SK-MEL-5 (cell line): ENCODE measurements around the gene ZCCHC2. TPM values are rescaled to one million over a fixed set of nuclear protein-coding genes. Genes with fewer than 3 reads are reported as not detected.
A peak's percentile ranks its signal among the peaks of the same experiment; 100 is the strongest.

Experiments
- DNase-seq: peaks from one replicate; pipeline ENCODE4 v3.0.0-alpha.2; 2016; ENCODE audit warnings: low read depth, low spot score
- in situ Hi-C: cut with HindIII; loops from 2 replicates; pipeline ENCODE4 v1.10.0; 2016; ENCODE audit warnings: low sequenced_read_pairs, high pct_unique_total_duplicates, low pct_unique_long_range_greater_than_20kb
- total RNA-seq: library from RNA; depleted of rRNA; stranded (reverse); fragments of >200 nt; shearing (Covaris generic); gene quantifications from 2 replicates; pipeline ENCODE4 v1.2.3, GENCODE V29; 2014; rRNA removed

Gene ZCCHC2
- total RNA-seq, 1 experiment from 2014 or later: 12.7 TPM

DNA sequence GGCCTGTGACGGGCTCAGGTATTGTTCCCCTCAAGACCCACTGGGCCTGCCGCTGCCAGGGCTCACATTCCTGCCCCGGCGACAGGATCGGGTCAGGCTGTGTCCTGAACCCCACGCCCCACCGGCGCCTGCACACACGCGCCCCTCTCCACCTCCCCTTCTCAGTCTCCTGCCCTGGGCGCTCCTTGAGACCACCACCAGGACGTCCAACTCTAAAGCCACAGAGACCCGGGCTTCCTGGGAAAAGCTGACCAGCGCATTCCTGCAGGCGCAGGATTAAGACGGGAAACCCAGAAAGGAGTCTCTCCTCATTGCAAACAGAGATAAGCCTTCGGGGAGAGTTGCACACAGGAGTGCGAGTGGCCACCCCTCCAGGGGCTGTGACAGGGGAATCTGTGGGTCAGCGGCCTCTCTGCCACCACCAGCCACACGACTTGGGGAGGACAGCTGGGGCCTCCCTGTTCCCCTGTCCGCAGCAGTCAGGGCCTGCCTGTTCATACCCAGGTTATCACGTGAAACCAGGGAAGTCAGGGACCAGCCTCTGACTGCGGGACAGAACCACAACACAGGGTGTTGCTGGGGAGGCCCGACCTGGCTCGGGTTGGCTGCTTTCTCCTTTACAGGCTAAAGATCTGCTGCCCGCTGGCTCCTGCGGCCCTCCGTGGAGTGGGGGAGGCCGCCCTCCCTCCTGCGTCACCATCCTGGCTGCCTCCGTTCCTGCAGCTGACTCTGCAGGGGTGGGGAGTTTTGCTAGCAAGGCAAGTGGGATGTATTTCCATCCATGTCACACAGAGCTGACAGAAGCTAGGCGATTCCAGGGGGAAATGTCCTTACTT lies 88.8 kb downstream of the ZCCHC2 start:
- in situ Hi-C loops: no loop called here
- no peak for DNase-seq

- in situ Hi-C loops: no loop called here
- no peak for DNase-seq
Observed at GRCh38 chr18:62612289-62612645, 89.4 kb downstream of the ZCCHC2 start.

DNA sequence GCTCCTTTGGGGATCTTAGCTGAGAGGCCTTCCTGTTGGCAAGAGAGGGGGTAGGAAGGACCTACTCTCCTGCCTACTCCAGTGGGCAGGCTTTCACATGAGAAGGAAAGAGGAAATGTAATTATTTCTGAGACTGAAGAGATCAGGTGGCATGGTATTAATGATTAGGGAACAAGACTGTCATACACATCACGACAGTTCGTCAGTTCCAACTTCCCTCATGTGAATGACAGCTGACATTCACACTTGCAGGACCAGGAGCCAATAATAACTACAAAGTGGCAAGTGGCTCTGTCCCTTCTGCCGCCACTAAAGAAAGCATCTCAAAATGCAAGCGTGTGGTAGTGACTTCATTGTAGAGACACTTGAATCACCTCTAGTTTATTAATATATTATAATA lies 90.0 kb downstream of the ZCCHC2 start:
- no peak for DNase-seq
- in situ Hi-C loops: no loop called here

DNA sequence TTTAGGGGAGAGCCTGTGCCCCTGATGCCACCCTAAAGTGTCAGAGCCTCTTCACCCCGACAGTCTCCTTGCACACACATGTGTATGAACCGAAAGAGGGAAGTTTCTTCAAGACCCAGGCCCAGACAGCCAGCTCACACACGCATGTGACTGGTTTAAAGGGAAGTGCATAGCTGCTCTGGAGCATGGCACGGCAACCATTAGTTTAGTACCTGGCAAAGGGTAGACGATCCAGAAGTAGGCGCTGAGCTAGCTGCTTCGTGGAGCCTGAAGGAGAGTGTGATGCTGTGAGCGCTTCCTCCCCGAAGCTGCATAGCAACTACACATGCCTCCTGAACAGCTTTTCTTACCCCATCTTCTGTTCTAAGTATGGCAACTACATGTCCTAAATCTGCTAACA lies 91.7 kb downstream of the ZCCHC2 start:
- in situ Hi-C loops: no loop called here
- no peak for DNase-seq

GRCh38 chr18:62616331-62616805 lies 93.5 kb downstream of the ZCCHC2 start:
- DNase-seq: no peak
- in situ Hi-C loops: no loop called here

DNA sequence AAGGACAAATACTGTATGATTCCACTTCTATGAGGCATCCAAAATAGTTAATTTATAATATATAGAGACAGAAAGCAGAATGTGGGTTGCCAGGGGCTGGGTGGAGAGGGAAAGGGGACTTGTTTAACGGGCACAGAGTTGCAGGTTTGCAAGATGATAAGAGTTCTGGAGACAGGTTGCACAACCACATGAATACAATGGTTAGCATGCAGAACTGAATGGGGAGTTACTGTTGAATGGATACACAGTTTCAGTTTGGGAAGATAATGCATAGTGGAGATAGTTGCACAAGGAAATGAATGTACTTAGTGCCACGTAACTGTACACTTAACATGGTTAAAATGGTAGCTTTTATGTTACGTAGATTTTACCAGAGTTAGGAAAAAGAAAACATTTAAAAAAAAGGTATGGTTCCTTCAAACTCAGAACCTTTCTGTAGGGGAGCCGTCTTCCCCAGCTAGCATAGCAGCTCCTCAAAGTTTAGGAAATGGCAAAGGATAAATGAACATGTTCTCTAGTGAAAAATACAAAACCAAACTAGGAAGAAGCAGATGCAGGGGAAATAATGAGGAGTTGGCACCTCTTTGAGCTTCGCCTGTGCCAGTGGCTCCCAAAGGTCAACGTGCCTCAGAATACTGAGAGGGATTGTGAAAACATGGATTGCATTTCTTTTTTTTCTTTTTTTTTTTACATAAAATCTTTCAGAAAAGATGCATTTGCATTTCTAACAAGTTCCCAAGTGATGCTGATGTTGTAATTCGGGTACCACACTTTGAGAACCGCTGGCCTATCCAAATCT lies 95.2 kb downstream of the ZCCHC2 start:
- DNase-seq: peak; percentile 4
- in situ Hi-C loops: no loop called here

DNA sequence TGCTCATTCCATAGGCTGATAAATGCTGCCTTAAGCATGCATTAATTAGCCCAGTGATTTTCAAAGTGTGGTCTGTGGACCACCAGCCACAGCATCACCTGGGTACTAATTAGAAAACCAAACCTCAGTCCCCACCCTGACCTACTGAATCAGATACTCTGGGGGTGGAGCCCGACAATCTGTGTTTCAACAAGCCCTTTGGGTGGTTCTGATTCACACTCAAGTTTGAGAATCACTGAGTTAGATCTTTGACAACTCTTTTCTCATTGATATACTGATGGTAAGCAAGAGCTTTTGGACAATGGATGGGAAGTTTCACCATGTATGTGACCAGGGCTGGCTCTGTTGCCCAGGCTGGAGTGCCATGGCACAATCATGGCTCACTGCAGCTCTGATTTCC lies 95.9 kb downstream of the ZCCHC2 start:
- no peak for DNase-seq
- in situ Hi-C loops: no loop called here

- DNase-seq: no peak
- in situ Hi-C loops: no loop called here
Observed at GRCh38 chr18:62621546-62621945, 98.7 kb downstream of the ZCCHC2 start.

GRCh38 chr18:62625019-62625418 lies 102.2 kb downstream of the ZCCHC2 start:
- DNase-seq: no peak
- in situ Hi-C loops: no loop called here

Other genes starting within 250 kb of the ZCCHC2 start
- 2.1 and 3.0 TPM in 2 replicates for gene TNFRSF11A, start 197.7 kb upstream of the ZCCHC2 start, total RNA-seq
- gene PHLPP1, start 192.5 kb downstream of the ZCCHC2 start, total RNA-seq: 15.8 and 19.1 TPM in 2 replicates